ENCODE data around the gene RBFOX2. TPM values are rescaled to one million over a fixed set of nuclear protein-coding genes. Genes with fewer than 3 reads are reported as not detected.

Gene RBFOX2
- total RNA-seq, 5 donors from 2014 or later (not counting 1 experiment from before 2014, with no cell fraction given) = 0.73 to 1.5 (median 1.4) TPM

- ATAC-seq (replicated peaks in 1 of 4) = no peak
- Mint-ChIP-seq H3K4me1 (no peaks in the 10 kb centered on the region), H3K27ac (no peak overlapping the region), H3K4me3 (no peak overlapping the region), H3K27me3 (peaks cover 9 to 10% of the 10 kb centered on the region in 2 donors), H3K9me3 (no peaks in the 10 kb centered on the region), H3K36me3 (no peaks in the 10 kb centered on the region)
- no peak for DNase-seq
- Histone ChIP-seq H3K9me3 (no peaks in the 10 kb centered on the region), H3K4me3 (ENCODE audit: control insufficient read depth in 1 of 2, extremely low read depth in 1 of 2, low read length in 1 of 2) (no peak overlapping the region), H3K36me3 (ENCODE audit: control insufficient read depth in 2 of 2, extremely low read depth in 1 of 2, insufficient read depth in 1 of 2, low read length in 1 of 2) (no peaks in the 10 kb centered on the region), H3K4me1 (ENCODE audit: control insufficient read depth in 1 of 2, extremely low read depth in 1 of 2, insufficient read depth in 2 of 2, low read length in 2 of 2) (no peaks in the 10 kb centered on the region), H3K27ac (ENCODE audit: low read length) (no peak overlapping the region), H3K27me3 (replicated peaks in 1 of 2; ENCODE audit: control insufficient read depth in 2 of 2, extremely low read depth in 1 of 2, insufficient read depth in 2 of 2, low read length in 1 of 2) (no peaks in the 10 kb centered on the region)
- ChIA-PET CTCF (no interaction called here), POLR2A (no interaction called here)
- WGBS (ENCODE audit: insufficient coverage) = no CpG with 5 or more reads among the region's 2 CpGs
These were observed 37.5 kb downstream of the RBFOX2 start for GRCh38 chr22:35991168-35991567.

- ATAC-seq (replicated peaks in 1 of 4) (no peak), DNase-seq (no peak)
- WGBS (ENCODE audit: insufficient coverage) = 100% methylated on average over 2 of the region's 4 CpGs
- H3K4me3 ChIP-seq (ENCODE audit: control insufficient read depth in 1 of 2, extremely low read depth in 1 of 2, low read length in 1 of 2) = no peak overlapping the region
- H3K4me1 ChIP-seq (ENCODE audit: control insufficient read depth in 1 of 2, extremely low read depth in 1 of 2, insufficient read depth in 2 of 2, low read length in 2 of 2) = no peaks in the 10 kb centered on the region
- H3K36me3 Mint-ChIP-seq = peaks cover 3% of the 10 kb centered on the region
- no peaks in the 10 kb centered on the region for H3K27me3 ChIP-seq (replicated peaks in 1 of 2; ENCODE audit: control insufficient read depth in 2 of 2, extremely low read depth in 1 of 2, insufficient read depth in 2 of 2, low read length in 1 of 2)
- ChIA-PET POLR2A (no interaction called here), CTCF (no interaction called here)
- no peaks in the 10 kb centered on the region for H3K9me3 Mint-ChIP-seq
- peaks cover 11 to 21% of the 10 kb centered on the region in 2 donors for H3K27me3 Mint-ChIP-seq
- no peak overlapping the region for H3K27ac Mint-ChIP-seq
- H3K9me3 ChIP-seq = no peaks in the 10 kb centered on the region
- no peaks in the 10 kb centered on the region for H3K4me1 Mint-ChIP-seq
- no peaks in the 10 kb centered on the region for H3K36me3 ChIP-seq (ENCODE audit: control insufficient read depth in 2 of 2, extremely low read depth in 1 of 2, insufficient read depth in 1 of 2, low read length in 1 of 2)
- H3K4me3 Mint-ChIP-seq = no peak overlapping the region
- H3K27ac ChIP-seq (ENCODE audit: low read length) = no peak overlapping the region
These were observed 40.6 kb downstream of the RBFOX2 start for GRCh38 chr22:35988030-35988429.

GRCh38 chr22:35987487-35987886 is 41.1 kb downstream of the RBFOX2 start:
- Mint-ChIP-seq H3K36me3 (peaks cover 3% of the 10 kb centered on the region), H3K9me3 (no peaks in the 10 kb centered on the region), H3K4me3 (no peak overlapping the region), H3K27ac (no peak overlapping the region), H3K27me3 (peaks cover 11 to 20% of the 10 kb centered on the region in 2 donors), H3K4me1 (no peaks in the 10 kb centered on the region)
- no peaks in the 10 kb centered on the region for H3K4me1 ChIP-seq (ENCODE audit: control insufficient read depth in 1 of 2, extremely low read depth in 1 of 2, insufficient read depth in 2 of 2, low read length in 2 of 2)
- ChIA-PET POLR2A (no interaction called here), CTCF (no interaction called here)
- H3K36me3 ChIP-seq (ENCODE audit: control insufficient read depth in 2 of 2, extremely low read depth in 1 of 2, insufficient read depth in 1 of 2, low read length in 1 of 2) = no peaks in the 10 kb centered on the region
- no peaks in the 10 kb centered on the region for H3K9me3 ChIP-seq
- DNase-seq (no peak), ATAC-seq (replicated peaks in 1 of 4) (no peak)
- no CpG with 5 or more reads among the region's 1 CpG for WGBS (ENCODE audit: insufficient coverage)
- H3K27ac ChIP-seq (ENCODE audit: low read length) = no peak overlapping the region
- H3K4me3 ChIP-seq (ENCODE audit: control insufficient read depth in 1 of 2, extremely low read depth in 1 of 2, low read length in 1 of 2) = no peak overlapping the region
- H3K27me3 ChIP-seq (replicated peaks in 1 of 2; ENCODE audit: control insufficient read depth in 2 of 2, extremely low read depth in 1 of 2, insufficient read depth in 2 of 2, low read length in 1 of 2) = no peaks in the 10 kb centered on the region

- POLR2A ChIA-PET = no interaction called here
- Mint-ChIP-seq H3K36me3 (peaks cover 3% of the 10 kb centered on the region), H3K9me3 (no peaks in the 10 kb centered on the region), H3K4me1 (no peaks in the 10 kb centered on the region), H3K4me3 (no peak overlapping the region), H3K27ac (no peak overlapping the region), H3K27me3 (peaks cover 11 to 20% of the 10 kb centered on the region in 2 donors)
- H3K36me3 ChIP-seq (ENCODE audit: control insufficient read depth in 2 of 2, extremely low read depth in 1 of 2, insufficient read depth in 1 of 2, low read length in 1 of 2) = no peaks in the 10 kb centered on the region
- no peak for DNase-seq
- ATAC-seq (replicated peaks in 1 of 4) = no peak
- no peaks in the 10 kb centered on the region for H3K27me3 ChIP-seq (replicated peaks in 1 of 2; ENCODE audit: control insufficient read depth in 2 of 2, extremely low read depth in 1 of 2, insufficient read depth in 2 of 2, low read length in 1 of 2)
- no peak overlapping the region for H3K27ac ChIP-seq (ENCODE audit: low read length)
- H3K4me3 ChIP-seq (ENCODE audit: control insufficient read depth in 1 of 2, extremely low read depth in 1 of 2, low read length in 1 of 2) = no peak overlapping the region
- no peaks in the 10 kb centered on the region for H3K9me3 ChIP-seq
- CTCF ChIA-PET = no interaction called here
- H3K4me1 ChIP-seq (ENCODE audit: control insufficient read depth in 1 of 2, extremely low read depth in 1 of 2, insufficient read depth in 2 of 2, low read length in 2 of 2) = no peaks in the 10 kb centered on the region
- no CpG with 5 or more reads among the region's 2 CpGs for WGBS (ENCODE audit: insufficient coverage)
These were observed 42.5 kb downstream of the RBFOX2 start for GRCh38 chr22:35986088-35986487.

- Mint-ChIP-seq H3K36me3 (peaks cover 3% of the 10 kb centered on the region), H3K4me3 (no peak overlapping the region), H3K27ac (no peak overlapping the region), H3K4me1 (no peaks in the 10 kb centered on the region), H3K27me3 (peaks cover 11 to 20% of the 10 kb centered on the region in 2 donors), H3K9me3 (no peaks in the 10 kb centered on the region)
- Histone ChIP-seq H3K4me3 (ENCODE audit: control insufficient read depth in 1 of 2, extremely low read depth in 1 of 2, low read length in 1 of 2) (no peak overlapping the region), H3K4me1 (ENCODE audit: control insufficient read depth in 1 of 2, extremely low read depth in 1 of 2, insufficient read depth in 2 of 2, low read length in 2 of 2) (no peaks in the 10 kb centered on the region), H3K36me3 (ENCODE audit: control insufficient read depth in 2 of 2, extremely low read depth in 1 of 2, insufficient read depth in 1 of 2, low read length in 1 of 2) (no peaks in the 10 kb centered on the region), H3K27me3 (replicated peaks in 1 of 2; ENCODE audit: control insufficient read depth in 2 of 2, extremely low read depth in 1 of 2, insufficient read depth in 2 of 2, low read length in 1 of 2) (no peaks in the 10 kb centered on the region), H3K27ac (ENCODE audit: low read length) (no peak overlapping the region), H3K9me3 (no peaks in the 10 kb centered on the region)
- DNase-seq (no peak), ATAC-seq (replicated peaks in 1 of 4) (no peak)
- POLR2A ChIA-PET = no interaction called here
- CTCF ChIA-PET = no interaction called here
- no CpG with 5 or more reads among the region's 3 CpGs for WGBS (ENCODE audit: insufficient coverage)
These were observed 43.3 kb downstream of the RBFOX2 start for GRCh38 chr22:35985371-35985770.

GRCh38 chr22:35984183-35985175 is 44.1 kb downstream of the RBFOX2 start:
- H3K4me1 Mint-ChIP-seq = no peaks in the 10 kb centered on the region
- POLR2A ChIA-PET = no interaction called here
- H3K9me3 ChIP-seq = no peaks in the 10 kb centered on the region

More at GRCh38 chr22:35984183-35985175, 44.1 kb downstream of the RBFOX2 start:
- CTCF ChIA-PET = no interaction called here
- Mint-ChIP-seq H3K36me3 (peaks cover 3% of the 10 kb centered on the region), H3K9me3 (no peaks in the 10 kb centered on the region), H3K27ac (no peak overlapping the region), H3K27me3 (peaks cover 11 to 20% of the 10 kb centered on the region in 2 donors), H3K4me3 (no peak overlapping the region)
- 90% methylated on average over 2 of the region's 4 CpGs for whole genome bisulfite sequencing (ENCODE audit: insufficient coverage)
- Histone ChIP-seq H3K36me3 (ENCODE audit: control insufficient read depth in 2 of 2, extremely low read depth in 1 of 2, insufficient read depth in 1 of 2, low read length in 1 of 2) (no peaks in the 10 kb centered on the region), H3K27me3 (replicated peaks in 1 of 2; ENCODE audit: control insufficient read depth in 2 of 2, extremely low read depth in 1 of 2, insufficient read depth in 2 of 2, low read length in 1 of 2) (no peaks in the 10 kb centered on the region), H3K4me1 (ENCODE audit: control insufficient read depth in 1 of 2, extremely low read depth in 1 of 2, insufficient read depth in 2 of 2, low read length in 2 of 2) (no peaks in the 10 kb centered on the region), H3K27ac (ENCODE audit: low read length) (no peak overlapping the region), H3K4me3 (ENCODE audit: control insufficient read depth in 1 of 2, extremely low read depth in 1 of 2, low read length in 1 of 2) (no peak overlapping the region)
- no peak for DNase-seq
- ATAC-seq (replicated peaks in 1 of 4) = no peak

All from T-cell (primary cell).